Liver (tissue), 9 donors: ENCODE measurements around the gene SLC1A3. TPM values are rescaled to one million over a fixed set of nuclear protein-coding genes. Genes with fewer than 3 reads are reported as not detected.

Experiments
- DNase-seq: peaks from one replicate; pipeline ENCODE4 v3.0.0-alpha.2; 2017; ENCODE audit warnings: low spot score
- H3K27ac ChIP-seq, 2 donors: one replicate each; pipeline ENCODE4 v1.7.0; 2013; ENCODE audit warnings: inconsistent platforms in 2 of 2, low read length in 2 of 2, control low read depth in 1 of 2, low read depth in 1 of 2, mild to moderate bottlenecking in 1 of 2
- H3K27me3 ChIP-seq, 4 donors: one replicate each; pipeline versions ENCODE4 v1.6.1 to v1.7.0; 2013; ENCODE audit warnings: low read length in 3 of 4, inconsistent platforms in 1 of 4, mild to moderate bottlenecking in 1 of 4, moderate library complexity in 1 of 4; ENCODE audit not compliant: control insufficient read depth in 4 of 4, insufficient read depth in 4 of 4
- H3K36me3 ChIP-seq, 4 donors: one replicate each; pipeline versions ENCODE4 v1.6.1 to v1.7.0; 2013; ENCODE audit warnings: low read length in 3 of 4, mild to moderate bottlenecking in 3 of 4, low read depth in 1 of 4, moderate library complexity in 1 of 4; ENCODE audit not compliant: control insufficient read depth in 4 of 4, insufficient read depth in 3 of 4
- H3K4me1 ChIP-seq, 4 donors: one replicate each; pipeline versions ENCODE4 v1.6.1 to v1.7.0; 2013; ENCODE audit warnings: low read length in 3 of 4, mild to moderate bottlenecking in 3 of 4, moderate library complexity in 1 of 4; ENCODE audit not compliant: control insufficient read depth in 4 of 4, insufficient read depth in 4 of 4
- H3K4me3 ChIP-seq, 3 donors: one replicate each; pipeline versions ENCODE4 v1.6.1 to v1.7.0; 2013; ENCODE audit warnings: low read length in 3 of 3, control low read depth in 1 of 3, low read depth in 1 of 3, mild to moderate bottlenecking in 1 of 3
- H3K9ac ChIP-seq, 2 donors: one replicate each; pipeline ENCODE4 v1.7.0; 2013; ENCODE audit warnings: low read length in 2 of 2, mild to moderate bottlenecking in 2 of 2, moderate library complexity in 2 of 2, control low read depth in 1 of 2, low read depth in 1 of 2
- H3K9me3 ChIP-seq, 4 donors: one replicate each; pipeline versions ENCODE4 v1.6.1 to v1.7.0; 2013; ENCODE audit warnings: low read length in 3 of 4; ENCODE audit not compliant: control insufficient read depth in 4 of 4
- EGR1 ChIP-seq, 2 donors: IDR thresholded peaks; 2 replicates each; pipeline ENCODE4 v1.6.1; 2016 to 2018; ENCODE audit warnings: antibody characterized with exemption in 2 of 2, low read depth in 2 of 2
- FOXA1 ChIP-seq: IDR thresholded peaks from 2 replicates; pipeline ENCODE4 v1.6.1; 2016; ENCODE audit warnings: antibody characterized with exemption
- FOXA2 ChIP-seq: IDR thresholded peaks from 2 replicates; pipeline ENCODE4 v1.6.1; 2016; ENCODE audit warnings: antibody characterized with exemption
- GABPA ChIP-seq, 2 donors: IDR thresholded peaks in 1 of 2; conservative IDR thresholded peaks in 1 of 2; 2 replicates each; pipeline ENCODE4 v1.6.1; 2016; ENCODE audit warnings: antibody characterized with exemption in 2 of 2, mild to moderate bottlenecking in 1 of 2, moderate library complexity in 1 of 2
- HNF4A ChIP-seq, 2 donors: conservative IDR thresholded peaks; 2 replicates each; pipeline ENCODE4 v1.6.1; 2016; ENCODE audit warnings: antibody characterized with exemption in 2 of 2, mild to moderate bottlenecking in 2 of 2
- HNF4G ChIP-seq: IDR thresholded peaks from 2 replicates; pipeline ENCODE4 v1.6.1; 2016; ENCODE audit warnings: antibody characterized with exemption
- JUND ChIP-seq, 2 donors: IDR thresholded peaks; 2 replicates each; pipeline ENCODE4 v1.6.1; 2016; ENCODE audit warnings: antibody characterized with exemption in 2 of 2
- NR2F2 ChIP-seq: IDR thresholded peaks from 2 replicates; pipeline ENCODE4 v1.6.1; 2016; ENCODE audit warnings: antibody characterized with exemption
- RAD21 ChIP-seq, 2 donors: IDR thresholded peaks; 2 replicates each; pipeline ENCODE4 v1.6.1; 2016; ENCODE audit warnings: antibody characterized with exemption in 2 of 2, mild to moderate bottlenecking in 2 of 2
- RXRA ChIP-seq, 2 donors: IDR thresholded peaks; 2 replicates each; pipeline ENCODE4 v1.6.1; 2017 to 2018; ENCODE audit warnings: antibody characterized with exemption in 2 of 2, mild to moderate bottlenecking in 1 of 2
- SP1 ChIP-seq: IDR thresholded peaks from 2 replicates; pipeline ENCODE4 v1.6.1; 2018; ENCODE audit warnings: antibody characterized with exemption, mild to moderate bottlenecking
- TAF1 ChIP-seq: conservative IDR thresholded peaks from 2 replicates; pipeline ENCODE4 v1.6.1; 2016; ENCODE audit warnings: antibody characterized with exemption, mild to moderate bottlenecking
- YY1 ChIP-seq: IDR thresholded peaks from 2 replicates; pipeline ENCODE4 v1.6.1; 2016; ENCODE audit warnings: antibody characterized with exemption, mild to moderate bottlenecking
- WGBS: extraction: QIAGEN DNeasy Blood & Tissue Kit; methylation state at CpG from one replicate; pipeline ENCODE4 v1.1.7; 2013; 5-methylcytosine and 5-hydroxymethylcytosine counted together
- polyA plus RNA-seq, 2 donors: library from polyadenylated mRNA; stranded (reverse) in 1 of 2; unstranded in 1 of 2; fragments of 200-250 nt in 1 of 2; fragments of >200 nt in 1 of 2; fragmentation: Nextera tagmentation in 1 of 2; extraction: Ambion mirVana in 1 of 2; gene quantifications; one replicate each; pipeline versions ENCODE4 v1.2.1 to v1.2.3, GENCODE V29; 2013 to 2015
- total RNA-seq, 2 donors: library from RNA; depleted of rRNA; stranded (reverse); fragments of >200 nt; gene quantifications; one replicate each; pipeline ENCODE4 v1.2.3, GENCODE V29; 2014
- TF ChIP-seq, protein P1 (sequence below): fragments of 150-350 bp; IDR thresholded peaks from 2 replicates; pipeline ENCODE4 v1.5.1; 2017; ENCODE audit warnings: improper control_type of control experiment, low read depth, low read length; ENCODE audit not compliant: missing input control
- TF ChIP-seq, protein P2 (sequence below): IDR thresholded peaks from 2 replicates; pipeline ENCODE4 v1.6.1; 2016; ENCODE audit warnings: antibody characterized with exemption
- TF ChIP-seq, protein P3 (sequence below): IDR thresholded peaks from 2 replicates; pipeline ENCODE4 v1.6.1; 2016; ENCODE audit warnings: antibody characterized with exemption
- TF ChIP-seq, protein P4 (sequence below): IDR thresholded peaks from 2 replicates; pipeline ENCODE4 v1.6.1; 2016; ENCODE audit warnings: antibody characterized with exemption
- TF ChIP-seq, protein P5 (sequence below): IDR thresholded peaks from 2 replicates; pipeline ENCODE4 v1.6.1; 2016; ENCODE audit warnings: antibody characterized with exemption, mild to moderate bottlenecking
- donor health status: healthy.
- donor health status: healthy.
- donor health status: healthy.
- donor health status: healthy.
- donor health status: healthy.

SLC1A3 gene
- total and polyA plus RNA-seq, 4 donors, result 1.8 to 8.8 (median 2.8) TPM

DNA sequence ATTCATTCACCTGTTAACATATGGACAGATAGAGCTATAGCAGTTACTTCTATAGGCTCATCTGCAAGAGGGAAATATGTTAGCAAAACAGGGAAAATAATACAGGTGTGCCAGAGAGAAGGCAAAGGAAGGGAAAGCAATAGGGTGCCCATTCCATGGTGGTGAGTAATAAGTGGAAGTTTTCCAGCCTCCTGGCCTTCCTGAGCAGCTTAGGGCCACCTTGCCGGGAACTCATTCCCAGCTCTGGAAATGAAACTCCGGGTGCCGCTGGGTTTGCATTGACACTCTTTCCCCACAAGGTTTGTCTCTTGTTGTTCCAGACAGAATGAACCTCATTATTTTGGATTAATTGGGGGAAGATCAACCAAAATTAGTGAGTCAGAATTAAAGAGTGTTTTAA, 58.4 kb downstream of the SLC1A3 start:
- WGBS, result 92% methylated on average over 3 of the region's 3 CpGs
- no peak overlapping the region for H3K9ac ChIP-seq
- H3K9me3 ChIP-seq, result no peaks in the 10 kb centered on the region
- no peaks in the 10 kb centered on the region for H3K4me1 ChIP-seq
- TF ChIP-seq RXRA (IDR thresholded peaks at IDR 0.05), result no peak
- no peak for TF ChIP-seq HNF4G
- no peak for TF ChIP-seq FOXA1
- TF ChIP-seq, protein P1, sequence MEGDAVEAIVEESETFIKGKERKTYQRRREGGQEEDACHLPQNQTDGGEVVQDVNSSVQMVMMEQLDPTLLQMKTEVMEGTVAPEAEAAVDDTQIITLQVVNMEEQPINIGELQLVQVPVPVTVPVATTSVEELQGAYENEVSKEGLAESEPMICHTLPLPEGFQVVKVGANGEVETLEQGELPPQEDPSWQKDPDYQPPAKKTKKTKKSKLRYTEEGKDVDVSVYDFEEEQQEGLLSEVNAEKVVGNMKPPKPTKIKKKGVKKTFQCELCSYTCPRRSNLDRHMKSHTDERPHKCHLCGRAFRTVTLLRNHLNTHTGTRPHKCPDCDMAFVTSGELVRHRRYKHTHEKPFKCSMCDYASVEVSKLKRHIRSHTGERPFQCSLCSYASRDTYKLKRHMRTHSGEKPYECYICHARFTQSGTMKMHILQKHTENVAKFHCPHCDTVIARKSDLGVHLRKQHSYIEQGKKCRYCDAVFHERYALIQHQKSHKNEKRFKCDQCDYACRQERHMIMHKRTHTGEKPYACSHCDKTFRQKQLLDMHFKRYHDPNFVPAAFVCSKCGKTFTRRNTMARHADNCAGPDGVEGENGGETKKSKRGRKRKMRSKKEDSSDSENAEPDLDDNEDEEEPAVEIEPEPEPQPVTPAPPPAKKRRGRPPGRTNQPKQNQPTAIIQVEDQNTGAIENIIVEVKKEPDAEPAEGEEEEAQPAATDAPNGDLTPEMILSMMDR, result no peak
- TF ChIP-seq, protein P2, sequence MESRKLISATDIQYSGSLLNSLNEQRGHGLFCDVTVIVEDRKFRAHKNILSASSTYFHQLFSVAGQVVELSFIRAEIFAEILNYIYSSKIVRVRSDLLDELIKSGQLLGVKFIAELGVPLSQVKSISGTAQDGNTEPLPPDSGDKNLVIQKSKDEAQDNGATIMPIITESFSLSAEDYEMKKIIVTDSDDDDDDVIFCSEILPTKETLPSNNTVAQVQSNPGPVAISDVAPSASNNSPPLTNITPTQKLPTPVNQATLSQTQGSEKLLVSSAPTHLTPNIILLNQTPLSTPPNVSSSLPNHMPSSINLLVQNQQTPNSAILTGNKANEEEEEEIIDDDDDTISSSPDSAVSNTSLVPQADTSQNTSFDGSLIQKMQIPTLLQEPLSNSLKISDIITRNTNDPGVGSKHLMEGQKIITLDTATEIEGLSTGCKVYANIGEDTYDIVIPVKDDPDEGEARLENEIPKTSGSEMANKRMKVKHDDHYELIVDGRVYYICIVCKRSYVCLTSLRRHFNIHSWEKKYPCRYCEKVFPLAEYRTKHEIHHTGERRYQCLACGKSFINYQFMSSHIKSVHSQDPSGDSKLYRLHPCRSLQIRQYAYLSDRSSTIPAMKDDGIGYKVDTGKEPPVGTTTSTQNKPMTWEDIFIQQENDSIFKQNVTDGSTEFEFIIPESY, result no peak
- no peak for TF ChIP-seq YY1
- no peak for TF ChIP-seq RAD21 (IDR thresholded peaks at IDR 0.05)
- no peak for TF ChIP-seq NR2F2
- no peak for TF ChIP-seq FOXA2
- TF ChIP-seq, protein P3, sequence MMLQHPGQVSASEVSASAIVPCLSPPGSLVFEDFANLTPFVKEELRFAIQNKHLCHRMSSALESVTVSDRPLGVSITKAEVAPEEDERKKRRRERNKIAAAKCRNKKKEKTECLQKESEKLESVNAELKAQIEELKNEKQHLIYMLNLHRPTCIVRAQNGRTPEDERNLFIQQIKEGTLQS, result no peak
- no peak for TF ChIP-seq SP1
- no peak for TF ChIP-seq GABPA (IDR thresholded peaks at IDR 0.05 in 1 of 2, conservative IDR thresholded peaks at IDR 0.05 in 1 of 2)
- TF ChIP-seq, protein P4, sequence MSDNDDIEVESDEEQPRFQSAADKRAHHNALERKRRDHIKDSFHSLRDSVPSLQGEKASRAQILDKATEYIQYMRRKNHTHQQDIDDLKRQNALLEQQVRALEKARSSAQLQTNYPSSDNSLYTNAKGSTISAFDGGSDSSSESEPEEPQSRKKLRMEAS, result no peak
- no peak overlapping the region for H3K27ac ChIP-seq
- H3K27me3 ChIP-seq, result no peaks in the 10 kb centered on the region
- H3K36me3 ChIP-seq, result no peaks in the 10 kb centered on the region
- H3K4me3 ChIP-seq, result no peak overlapping the region
- DNase-seq, result no peak

DNA sequence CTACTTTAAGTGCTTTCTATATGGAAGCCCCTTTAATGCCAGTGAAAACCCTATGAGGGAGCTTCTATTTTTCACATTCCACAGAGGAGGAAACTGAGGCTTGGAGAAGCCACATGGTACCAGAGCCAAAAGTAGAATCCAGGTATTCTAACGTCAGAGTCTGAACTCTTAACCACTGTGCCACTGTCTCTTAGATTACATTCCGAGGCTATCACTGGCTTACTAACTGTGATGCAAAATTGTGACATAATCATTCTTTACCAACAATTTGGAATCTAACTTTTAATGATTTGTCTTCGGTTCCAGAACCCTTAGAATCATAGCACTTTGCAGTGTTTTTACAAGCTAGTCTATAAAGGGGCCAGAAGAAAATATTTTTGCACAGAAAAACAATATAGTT, 59.2 kb downstream of the SLC1A3 start:
- WGBS, result 87% methylated on average over 3 of the region's 3 CpGs

DNA sequence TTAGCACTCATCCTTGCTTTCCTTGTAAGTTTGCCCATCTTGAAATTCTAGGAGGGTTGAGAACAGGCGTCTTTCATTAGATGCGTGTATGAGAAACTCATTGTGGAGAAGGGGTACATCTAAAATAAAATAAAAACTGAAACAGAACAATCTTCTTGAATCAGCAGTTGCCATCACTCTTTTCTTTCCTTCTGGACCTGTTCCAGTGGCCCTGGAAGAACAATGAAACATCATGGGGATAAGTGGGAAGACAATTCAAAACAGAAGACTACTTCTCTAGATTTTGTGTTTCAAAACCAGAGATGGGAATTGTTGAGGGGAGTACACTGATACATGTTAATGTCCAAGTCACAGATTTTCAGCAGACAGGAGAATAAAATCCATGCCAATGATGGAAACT, 59.9 kb downstream of the SLC1A3 start:
- Histone ChIP-seq H3K4me3 (no peak overlapping the region), H3K27me3 (no peaks in the 10 kb centered on the region), H3K9me3 (no peaks in the 10 kb centered on the region), H3K27ac (no peak overlapping the region), H3K36me3 (no peaks in the 10 kb centered on the region), H3K4me1 (peaks cover 5 to 7% (median 6%) of the 10 kb centered on the region in 4 donors), H3K9ac (no peak overlapping the region)
- TF ChIP-seq FOXA1 (no peak), JUND (IDR thresholded peaks at IDR 0.05) (no peak), RAD21 (IDR thresholded peaks at IDR 0.05) (no peak), EGR1 (IDR thresholded peaks at IDR 0.05; ENCODE audit: low read depth in 2 of 2) (no peak), SP1 (no peak), RXRA (IDR thresholded peaks at IDR 0.05) (no peak), FOXA2 (no peak), HNF4A (conservative IDR thresholded peaks at IDR 0.05) (no peak), YY1 (no peak), TAF1 (no peak), GABPA (IDR thresholded peaks at IDR 0.05 in 1 of 2, conservative IDR thresholded peaks at IDR 0.05 in 1 of 2) (no peak), HNF4G (no peak)
- TF ChIP-seq, protein P3, result no peak
- TF ChIP-seq, protein P5, sequence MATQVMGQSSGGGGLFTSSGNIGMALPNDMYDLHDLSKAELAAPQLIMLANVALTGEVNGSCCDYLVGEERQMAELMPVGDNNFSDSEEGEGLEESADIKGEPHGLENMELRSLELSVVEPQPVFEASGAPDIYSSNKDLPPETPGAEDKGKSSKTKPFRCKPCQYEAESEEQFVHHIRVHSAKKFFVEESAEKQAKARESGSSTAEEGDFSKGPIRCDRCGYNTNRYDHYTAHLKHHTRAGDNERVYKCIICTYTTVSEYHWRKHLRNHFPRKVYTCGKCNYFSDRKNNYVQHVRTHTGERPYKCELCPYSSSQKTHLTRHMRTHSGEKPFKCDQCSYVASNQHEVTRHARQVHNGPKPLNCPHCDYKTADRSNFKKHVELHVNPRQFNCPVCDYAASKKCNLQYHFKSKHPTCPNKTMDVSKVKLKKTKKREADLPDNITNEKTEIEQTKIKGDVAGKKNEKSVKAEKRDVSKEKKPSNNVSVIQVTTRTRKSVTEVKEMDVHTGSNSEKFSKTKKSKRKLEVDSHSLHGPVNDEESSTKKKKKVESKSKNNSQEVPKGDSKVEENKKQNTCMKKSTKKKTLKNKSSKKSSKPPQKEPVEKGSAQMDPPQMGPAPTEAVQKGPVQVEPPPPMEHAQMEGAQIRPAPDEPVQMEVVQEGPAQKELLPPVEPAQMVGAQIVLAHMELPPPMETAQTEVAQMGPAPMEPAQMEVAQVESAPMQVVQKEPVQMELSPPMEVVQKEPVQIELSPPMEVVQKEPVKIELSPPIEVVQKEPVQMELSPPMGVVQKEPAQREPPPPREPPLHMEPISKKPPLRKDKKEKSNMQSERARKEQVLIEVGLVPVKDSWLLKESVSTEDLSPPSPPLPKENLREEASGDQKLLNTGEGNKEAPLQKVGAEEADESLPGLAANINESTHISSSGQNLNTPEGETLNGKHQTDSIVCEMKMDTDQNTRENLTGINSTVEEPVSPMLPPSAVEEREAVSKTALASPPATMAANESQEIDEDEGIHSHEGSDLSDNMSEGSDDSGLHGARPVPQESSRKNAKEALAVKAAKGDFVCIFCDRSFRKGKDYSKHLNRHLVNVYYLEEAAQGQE, result no peak
- TF ChIP-seq, protein P4, result no peak
- DNase-seq, result no peak
- 97% methylated on average over 2 of the region's 2 CpGs for WGBS

More for the DNA sequence above, 59.2 kb downstream of the SLC1A3 start:
- Histone ChIP-seq H3K27ac (no peak overlapping the region), H3K36me3 (no peaks in the 10 kb centered on the region), H3K4me3 (no peak overlapping the region), H3K9ac (no peak overlapping the region), H3K9me3 (no peaks in the 10 kb centered on the region), H3K27me3 (no peaks in the 10 kb centered on the region), H3K4me1 (peaks cover 0 to 2% (median under 1%) of the 10 kb centered on the region in 4 donors)
- TF ChIP-seq EGR1 (IDR thresholded peaks at IDR 0.05; ENCODE audit: low read depth in 2 of 2), result no peak
- TF ChIP-seq, protein P3, result no peak
- DNase-seq, result no peak
